Gastroesophageal sphincter (tissue), 3 donors: ENCODE data around the gene ZNF792.

Experiments used
- EP300 ChIP-seq: sonication (generic); formaldehyde crosslinking; IDR thresholded peaks from one replicate; pipeline ENCODE4 v1.6.1; 2017; ENCODE audit warnings: antibody characterized with exemption, mild to moderate bottlenecking
- POLR2A ChIP-seq, 2 donors: fragments of 450-650 bp; IDR thresholded peaks; one replicate each; pipeline ENCODE4 v1.6.1; 2017; ENCODE audit warnings: antibody characterized with exemption in 2 of 2, mild to moderate bottlenecking in 2 of 2, moderate library complexity in 1 of 2
- TF ChIP-seq, protein P1 (sequence below), 4 experiments: fragments of 200-600 bp in 2 of 4; fragments of 450-650 bp in 2 of 4; sonication (generic) in 1 of 4; IDR thresholded peaks; one replicate each; pipeline ENCODE4 v1.5.1; 2017 to 2019; ENCODE audit warnings: antibody characterized with exemption in 4 of 4, mild to moderate bottlenecking in 2 of 4, moderate library complexity in 2 of 4

DNA sequence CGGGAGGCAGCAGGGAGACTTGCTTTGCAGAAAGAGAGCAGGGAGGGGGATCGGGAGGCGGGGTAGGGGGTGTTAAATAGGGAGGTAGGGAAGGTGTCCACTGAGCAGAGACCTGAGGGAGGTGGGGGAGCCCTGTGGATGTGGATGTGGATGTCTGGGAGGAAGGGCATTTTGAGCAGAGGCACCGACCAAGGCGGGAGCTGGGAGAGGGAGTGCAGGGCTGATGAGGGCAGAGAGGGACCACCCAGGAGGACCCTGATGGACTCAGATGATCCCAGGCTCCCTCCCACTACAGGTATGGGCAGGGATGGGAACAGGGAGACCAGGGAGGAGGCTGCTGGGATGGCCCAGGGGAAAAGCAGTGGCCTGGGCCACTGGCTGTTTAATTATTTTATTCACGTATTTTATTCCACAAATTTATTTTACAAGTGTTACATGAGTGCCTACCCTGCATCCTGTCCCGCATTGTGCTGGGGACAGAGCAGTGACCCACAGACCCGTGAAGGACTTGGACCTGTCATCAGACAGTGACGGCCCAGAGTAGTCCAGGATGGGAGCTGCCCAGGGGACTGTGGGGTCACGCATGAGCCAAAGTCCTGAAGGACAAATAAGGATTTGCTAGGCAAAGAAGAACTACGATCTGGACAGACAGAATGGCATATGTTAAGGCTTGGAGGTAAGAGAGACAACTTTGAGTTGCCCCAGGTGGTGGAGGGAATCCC is 41.4 kb upstream of the ZNF792 start:
- TF ChIP-seq, protein P1, sequence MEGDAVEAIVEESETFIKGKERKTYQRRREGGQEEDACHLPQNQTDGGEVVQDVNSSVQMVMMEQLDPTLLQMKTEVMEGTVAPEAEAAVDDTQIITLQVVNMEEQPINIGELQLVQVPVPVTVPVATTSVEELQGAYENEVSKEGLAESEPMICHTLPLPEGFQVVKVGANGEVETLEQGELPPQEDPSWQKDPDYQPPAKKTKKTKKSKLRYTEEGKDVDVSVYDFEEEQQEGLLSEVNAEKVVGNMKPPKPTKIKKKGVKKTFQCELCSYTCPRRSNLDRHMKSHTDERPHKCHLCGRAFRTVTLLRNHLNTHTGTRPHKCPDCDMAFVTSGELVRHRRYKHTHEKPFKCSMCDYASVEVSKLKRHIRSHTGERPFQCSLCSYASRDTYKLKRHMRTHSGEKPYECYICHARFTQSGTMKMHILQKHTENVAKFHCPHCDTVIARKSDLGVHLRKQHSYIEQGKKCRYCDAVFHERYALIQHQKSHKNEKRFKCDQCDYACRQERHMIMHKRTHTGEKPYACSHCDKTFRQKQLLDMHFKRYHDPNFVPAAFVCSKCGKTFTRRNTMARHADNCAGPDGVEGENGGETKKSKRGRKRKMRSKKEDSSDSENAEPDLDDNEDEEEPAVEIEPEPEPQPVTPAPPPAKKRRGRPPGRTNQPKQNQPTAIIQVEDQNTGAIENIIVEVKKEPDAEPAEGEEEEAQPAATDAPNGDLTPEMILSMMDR (IDR thresholded peaks at IDR 0.05): no peak
- TF ChIP-seq EP300 (no peak), POLR2A (IDR thresholded peaks at IDR 0.05) (no peak)
